H1 (cell line): ENCODE results near the gene MRPL42. TPM values are rescaled to one million over a fixed set of nuclear protein-coding genes. Genes with fewer than 3 reads are reported as not detected.

Source experiments
- CTCF ChIA-PET: fragments of 300-600 bp; sonication (Branson Sonifier 250); formaldehyde crosslinking; loops from one replicate; lab custom pipeline; 2021; ENCODE audit not compliant: partially characterized antibody; lab: Charles Lee
- POLR2A ChIA-PET: fragments of 300-600 bp; sonication (Branson Sonifier 250); formaldehyde crosslinking; loops from one replicate; lab custom pipeline; 2021; ENCODE audit warnings: inconsistent platforms; ENCODE audit not compliant: partially characterized antibody; lab: Charles Lee
- DNase-seq, 2 experiments: peaks; one replicate each; pipeline versions ENCODE4 v3.0.0 to v3.0.0-alpha.2; 2010 to 2022; ENCODE audit warnings: low spot score in 2 of 2, low read depth in 1 of 2, mixed read lengths in 1 of 2
- FAIRE-seq: peaks from 2 replicates; lab custom pipeline; 2011; peaks lifted over from hg19 to GRCh38; lab: Jason Lieb, UNC
- H2AFZ ChIP-seq: 2 replicates; pipeline ENCODE4 v1.8.1; 2012; ENCODE audit warnings: low read length, inconsistent platforms
- H2AK5ac ChIP-seq: 2 replicates; pipeline ENCODE4 v1.6.1; 2013; ENCODE audit warnings: low read depth, low read length
- H2BK120ac ChIP-seq: replicated peaks from 2 replicates; pipeline ENCODE3; 2013; ENCODE audit warnings: low read depth, low read length, inconsistent platforms
- H2BK12ac ChIP-seq: 2 replicates; pipeline ENCODE4 v1.6.1; 2013; ENCODE audit warnings: low read depth, low read length
- H2BK15ac ChIP-seq: 2 replicates; pipeline ENCODE4 v1.6.1; 2013; ENCODE audit warnings: low read length
- H2BK20ac ChIP-seq: 2 replicates; pipeline ENCODE4 v1.6.1; 2013; ENCODE audit warnings: low read length
- H2BK5ac ChIP-seq: 2 replicates; pipeline ENCODE4 v1.6.1; 2013; ENCODE audit warnings: low read depth, low read length
- H3K14ac ChIP-seq: 2 replicates; pipeline ENCODE4 v1.6.1; 2013; ENCODE audit warnings: inconsistent platforms; ENCODE audit not compliant: insufficient read length
- H3K18ac ChIP-seq: 2 replicates; pipeline ENCODE4 v1.6.1; 2013; ENCODE audit warnings: low read length; ENCODE audit errors: extremely low read depth
- H3K23ac ChIP-seq: 2 replicates; pipeline ENCODE4 v1.6.1; 2013; ENCODE audit warnings: inconsistent platforms; ENCODE audit not compliant: insufficient read length
- H3K23me2 ChIP-seq: 2 replicates; pipeline ENCODE4 v1.6.1; 2013; ENCODE audit warnings: low read depth, low read length
- H3K27ac ChIP-seq: 2 replicates; pipeline ENCODE4 v1.6.1; 2011; ENCODE audit warnings: low read depth, low read length, inconsistent platforms
- H3K27me3 ChIP-seq, 4 experiments: replicated peaks in 1 of 4; 1 replicate in 1 of 4; 2 replicates in 3 of 4; pipeline versions ENCODE4 v1.6.1 to v1.8.1; 2011 to 2013; ENCODE audit warnings: low read length in 3 of 4, mild to moderate bottlenecking in 3 of 4, inconsistent platforms in 2 of 4, mixed read lengths in 2 of 4, moderate library complexity in 1 of 4; ENCODE audit not compliant: control insufficient read depth in 3 of 4, insufficient read depth in 3 of 4; ENCODE audit errors: extremely low read depth in 1 of 4
- H3K36me3 ChIP-seq, 4 experiments: 2 replicates each; pipeline versions ENCODE4 v1.6.1 to v1.8.1; 2011 to 2013; ENCODE audit warnings: mild to moderate bottlenecking in 4 of 4, low read length in 3 of 4, moderate library complexity in 2 of 4, control low read depth in 1 of 4, inconsistent platforms in 1 of 4; ENCODE audit not compliant: insufficient read depth in 4 of 4, control insufficient read depth in 2 of 4
- H3K4ac ChIP-seq: replicated peaks from 2 replicates; pipeline ENCODE3; 2013; ENCODE audit warnings: low read length, low read depth, mixed read lengths, inconsistent platforms; ENCODE audit not compliant: insufficient read length
- H3K4me1 ChIP-seq, 4 experiments: replicated peaks in 1 of 4; 1 replicate in 1 of 4; 2 replicates in 3 of 4; pipeline versions ENCODE4 v1.6.1 to v1.8.1; 2011 to 2013; ENCODE audit warnings: low read length in 3 of 4, inconsistent platforms in 2 of 4, mixed read lengths in 1 of 4; ENCODE audit not compliant: insufficient read depth in 4 of 4, control insufficient read depth in 3 of 4
- H3K4me2 ChIP-seq, 2 experiments: 2 replicates each; pipeline versions ENCODE4 v1.6.1 to v1.8.1; 2011 to 2013; ENCODE audit warnings: low read depth in 2 of 2, low read length in 2 of 2, control low read depth in 1 of 2, inconsistent platforms in 1 of 2, mild to moderate bottlenecking in 1 of 2; ENCODE audit not compliant: insufficient read depth in 1 of 2
- H3K4me3 ChIP-seq, 4 experiments: fragments of 200-600, 300-600 bp in 1 of 4; sonication (generic), shearing (Covaris generic), sonication (Bioruptor Twin) in 1 of 4; 2 replicates each; pipeline versions ENCODE4 v1.5.1 to v1.8.1; 2011 to 2016; ENCODE audit warnings: low read length in 4 of 4, low read depth in 3 of 4, control low read depth in 2 of 4, inconsistent platforms in 2 of 4, mild to moderate bottlenecking in 2 of 4, mixed read lengths in 1 of 4, moderate library complexity in 1 of 4; ENCODE audit not compliant: insufficient read depth in 2 of 4; ENCODE audit errors: extremely low read depth in 1 of 4
- H3K56ac ChIP-seq: replicated peaks from 2 replicates; pipeline ENCODE3; 2013; ENCODE audit warnings: low read depth, mild to moderate bottlenecking, mixed read lengths, low read length, inconsistent platforms; ENCODE audit not compliant: insufficient read length
- H3K79me1 ChIP-seq: 2 replicates; pipeline ENCODE4 v1.6.1; 2013; ENCODE audit warnings: low read depth, low read length, control low read depth
- H3K79me2 ChIP-seq, 2 experiments: 2 replicates each; pipeline versions ENCODE4 v1.6.1 to v1.8.1; 2012 to 2013; ENCODE audit warnings: low read length in 2 of 2, mild to moderate bottlenecking in 2 of 2, inconsistent platforms in 1 of 2; ENCODE audit not compliant: insufficient read depth in 2 of 2, control insufficient read depth in 1 of 2
- H3K9ac ChIP-seq, 4 experiments: replicated peaks in 1 of 4; 1 replicate in 1 of 4; 2 replicates in 3 of 4; pipeline versions ENCODE4 v1.6.1 to v1.8.1; 2011 to 2013; ENCODE audit warnings: low read depth in 3 of 4, low read length in 3 of 4, control low read depth in 2 of 4, mild to moderate bottlenecking in 2 of 4, moderate library complexity in 2 of 4, inconsistent platforms in 1 of 4; ENCODE audit errors: extremely low read depth in 1 of 4
- H3K9me3 ChIP-seq, 2 experiments: 2 replicates each; pipeline versions ENCODE4 v1.6.1 to v1.8.1; 2012 to 2013; ENCODE audit warnings: mild to moderate bottlenecking in 2 of 2, moderate library complexity in 2 of 2, control low read depth in 1 of 2, inconsistent platforms in 1 of 2, low read depth in 1 of 2, low read length in 1 of 2, mixed read lengths in 1 of 2; ENCODE audit not compliant: insufficient read depth in 2 of 2
- H4K20me1 ChIP-seq, 2 experiments: replicated peaks in 1 of 2; 2 replicates each; pipeline versions ENCODE3 to v1.8.1; 2011 to 2013; ENCODE audit warnings: inconsistent platforms in 2 of 2, low read length in 2 of 2, mild to moderate bottlenecking in 1 of 2; ENCODE audit not compliant: insufficient read depth in 2 of 2, control insufficient read depth in 1 of 2
- H4K5ac ChIP-seq: 2 replicates; pipeline ENCODE4 v1.6.1; 2013; ENCODE audit warnings: low read length, low read depth, mixed read lengths, inconsistent platforms; ENCODE audit not compliant: insufficient read length
- H4K8ac ChIP-seq: 2 replicates; pipeline ENCODE4 v1.8.0; 2013; ENCODE audit warnings: mild to moderate bottlenecking, moderate library complexity, low read length, inconsistent platforms; ENCODE audit not compliant: insufficient read depth; ENCODE audit errors: extremely low read depth
- H4K91ac ChIP-seq: replicated peaks from 2 replicates; pipeline ENCODE3; 2013; ENCODE audit warnings: low read length, mixed read lengths, inconsistent platforms; ENCODE audit not compliant: insufficient read length
- CBX5 ChIP-seq: fragments of 300-800, 300-1000 bp; sonication (generic); IDR thresholded peaks from 2 replicates; pipeline ENCODE4 v1.7.1; 2016; ENCODE audit warnings: antibody characterized with exemption, low read length, low read depth
- CHD2 ChIP-seq: IDR thresholded peaks from 2 replicates; pipeline ENCODE4 v1.6.1; 2012; ENCODE audit warnings: low read length, improper control_type of control experiment
- KDM5A ChIP-seq: fragments of 200-600 bp; IDR thresholded peaks from 2 replicates; pipeline ENCODE4 v1.7.1; 2012; ENCODE audit warnings: mild to moderate bottlenecking, low read length, inconsistent platforms, mixed read lengths
- NANOG ChIP-seq: IDR thresholded peaks from 2 replicates; pipeline ENCODE4 v1.6.1; 2011; ENCODE audit warnings: low read length, low read depth, mild to moderate bottlenecking, inconsistent platforms; ENCODE audit not compliant: insufficient read depth, poor library complexity, severe bottlenecking
- NRF1 ChIP-seq: IDR thresholded peaks from 2 replicates; pipeline ENCODE4 v1.6.1; 2011; ENCODE audit warnings: mild to moderate bottlenecking, low read depth, low read length, improper control_type of control experiment
- PHF8 ChIP-seq: fragments of 200-600 bp; sonication (generic); conservative IDR thresholded peaks from 2 replicates; pipeline ENCODE4 v1.7.1; 2012; ENCODE audit warnings: low read depth, mild to moderate bottlenecking, inconsistent platforms, low read length, moderate library complexity
- SAP30 ChIP-seq: fragments of 300-600 bp; sonication (generic); IDR thresholded peaks from 2 replicates; pipeline ENCODE4 v1.7.1; 2012; ENCODE audit warnings: low read length, moderate library complexity, mild to moderate bottlenecking, inconsistent platforms; ENCODE audit not compliant: insufficient read depth, insufficient replicate concordance
- WGBS, 2 experiments: shearing (Covaris generic) in 1 of 2; methylation state at CpG; one replicate each; pipeline versions ENCODE4 v1.1.6 to v1.1.7; 2013 to 2015; ENCODE audit warnings: low lambda C conversion rate in 2 of 2, mixed read lengths in 2 of 2, inconsistent platforms in 1 of 2, low coverage in 1 of 2, missing lambda C conversion rate in 1 of 2; ENCODE audit not compliant: insufficient replicate concordance in 2 of 2, insufficient coverage in 1 of 2, insufficient read length in 1 of 2; ENCODE audit errors: extremely low coverage in 1 of 2, missing lambda C conversion rate in 1 of 2; 5-methylcytosine and 5-hydroxymethylcytosine counted together
- polyA plus RNA-seq, 7 experiments: library from polyadenylated mRNA; depleted of rRNA in 3 of 7; stranded (reverse) in 5 of 7; unstranded in 2 of 7; fragments of >200 nt in 5 of 7; fragments of 200-250 nt in 2 of 7; gene quantifications; 1 replicate in 5 of 7; 2 replicates in 1 of 7; 4 replicates in 1 of 7; pipeline versions ENCODE4 v1.2.1 to v1.2.3, GENCODE V29; 2011 to 2013; ENCODE audit warnings: missing spikeins in 2 of 7, mixed read lengths in 2 of 7
- total RNA-seq: library from RNA; stranded (reverse); fragmentation: NEBNext Ultra II Directional; extraction: Animal tissue kit (Norgen Biotek cat#: 25700); gene quantifications from 2 replicates; pipeline ENCODE4 v1.2.1, GENCODE V29; 2021

The MRPL42 gene
- total and polyA plus RNA-seq, 2 of the 8 experiments (the other 6 are each of a cell fraction or from before 2014, with no cell fraction given) = 110 to 176 TPM

- Histone ChIP-seq H3K23ac (no peak overlapping the region), H4K5ac (no peak overlapping the region), H3K27me3 (no peaks in the 10 kb centered on the region), H2BK5ac (no peak overlapping the region), H3K36me3 (no peaks in the 10 kb centered on the region), H3K14ac (no peak overlapping the region), H2BK120ac (no peak overlapping the region), H3K23me2 (no peaks in the 10 kb centered on the region), H3K4me3 (no peak overlapping the region), H3K4me1 (no peaks in the 10 kb centered on the region; a peak in 1 of 7 replicates), H2BK12ac (no peak overlapping the region), H4K8ac (no peak overlapping the region), H2BK20ac (no peak overlapping the region), H3K56ac (no peak overlapping the region), H3K9ac (no peak overlapping the region), H3K79me1 (no peaks in the 10 kb centered on the region), H4K20me1 (peaks cover 0 to 2% of the 10 kb centered on the region in 2 experiments), H3K4me2 (no peak overlapping the region), H2BK15ac (no peak overlapping the region), H2AFZ (no peak overlapping the region), H3K9me3 (no peaks in the 10 kb centered on the region), H3K4ac (no peak overlapping the region), H3K18ac (no peak overlapping the region), H2AK5ac (no peak overlapping the region), H3K27ac (no peak overlapping the region), H3K79me2 (no peaks in the 10 kb centered on the region), H4K91ac (no peak overlapping the region)
- ChIA-PET POLR2A (no interaction called here), CTCF (interaction anchor here (1.4 kb wide), 1 partner anchor 11 kb away, joined by 4 read pairs; the partner anchor contains the start of gene MRPL42)
- DNase-seq (no peak), FAIRE-seq (no peak)
- TF ChIP-seq NRF1 = no peak
- no peak for TF ChIP-seq CBX5
- TF ChIP-seq PHF8 = no peak
- no peak for TF ChIP-seq KDM5A
- TF ChIP-seq SAP30 = no peak
- no peak for TF ChIP-seq NANOG
- no peak for TF ChIP-seq CHD2
- WGBS, 2 experiments = 84% methylated on average over 2 of the region's 2 CpGs; no CpG with 5 or more reads in 1 of the 2 experiments
Measured at GRCh38 chr12:93456077-93456476, 11.2 kb upstream of the MRPL42 start.
